HG03571 (cell line): Measurements from ENCODE around the gene GPC1.

ENCODE experiments used
- ATAC-seq: cut with Tn5 transposase; IDR thresholded peaks from one replicate; pipeline ENCODE4 v1.9.1; 2021; ENCODE audit not compliant: unreplicated experiment

The GPC1 gene

DNA sequence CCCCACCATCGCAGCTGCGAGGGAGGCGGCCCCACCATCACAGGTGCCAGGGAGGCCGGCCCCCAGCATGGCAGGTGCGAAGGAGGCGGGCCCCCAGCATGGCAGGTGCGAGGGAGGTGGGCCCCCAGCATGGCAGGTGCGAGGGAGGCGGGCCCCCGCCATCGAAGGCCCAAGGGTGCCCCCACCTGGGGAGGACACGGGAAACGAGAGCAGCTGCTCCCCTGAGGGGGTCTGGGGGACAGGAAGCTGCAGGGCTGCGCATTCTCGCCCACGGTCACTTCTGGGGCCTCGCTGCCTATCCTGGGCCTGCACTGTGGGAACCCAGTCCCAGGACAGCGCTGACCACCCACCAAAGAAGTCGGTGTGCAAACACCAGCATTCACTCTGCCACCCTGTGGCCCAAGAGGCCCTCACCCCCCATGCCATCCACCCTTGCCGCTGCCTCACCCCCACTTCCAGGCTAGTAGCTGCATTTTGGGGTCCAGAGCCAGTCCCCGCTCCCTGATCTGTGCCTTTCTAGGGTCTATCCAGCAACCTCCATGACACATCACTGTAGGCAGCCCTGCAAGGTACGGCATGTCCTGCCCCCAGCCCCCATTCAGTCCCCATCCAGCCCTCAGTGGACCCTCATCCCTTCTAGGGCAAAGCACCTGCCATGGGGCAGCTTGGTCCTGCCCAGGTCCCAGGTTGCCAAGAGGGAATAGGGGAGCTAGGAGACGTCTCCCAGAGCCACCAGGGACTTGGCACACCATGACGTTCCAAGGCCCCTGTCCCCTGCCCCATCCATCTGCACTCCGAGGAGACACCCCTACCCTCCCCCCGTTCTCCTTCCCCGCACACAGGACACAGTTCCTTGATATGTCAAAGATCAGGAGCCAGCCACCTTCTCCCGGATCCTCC is 24.0 kb upstream of the GPC1 start:
- ATAC-seq = no peak

DNA sequence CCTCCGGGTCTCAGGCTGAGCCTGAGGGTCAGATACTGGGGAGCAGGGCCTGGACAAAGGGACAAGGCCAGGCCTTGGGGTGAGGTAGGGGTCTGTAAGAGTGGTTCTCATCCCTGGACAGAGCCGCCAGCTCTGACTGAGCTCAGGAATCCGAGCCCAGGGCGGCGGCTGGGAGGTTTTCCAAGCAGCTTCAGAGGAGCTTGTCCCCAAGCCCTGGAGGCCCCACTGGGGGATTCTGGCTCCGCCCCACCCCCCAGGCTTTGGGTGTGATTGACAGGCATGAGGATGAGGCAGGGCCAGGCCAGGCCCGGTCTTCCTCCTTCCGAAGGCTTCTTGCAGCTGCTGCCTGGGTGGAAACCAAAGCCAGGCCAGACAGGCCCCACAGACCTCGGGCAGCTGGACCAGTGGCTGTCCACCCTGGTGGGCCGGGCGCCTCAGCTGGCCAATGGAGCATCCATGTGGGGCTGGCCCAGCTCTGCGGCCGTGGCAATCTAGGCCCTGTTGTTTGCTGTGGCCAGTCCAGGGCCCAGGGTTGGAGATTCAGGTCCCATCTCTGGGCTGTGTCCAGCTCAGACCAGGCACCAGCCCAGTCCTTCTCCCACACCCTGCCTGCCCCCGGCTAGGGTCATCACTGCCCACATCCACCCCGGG is 23.1 kb upstream of the GPC1 start:
- no peak for ATAC-seq

DNA sequence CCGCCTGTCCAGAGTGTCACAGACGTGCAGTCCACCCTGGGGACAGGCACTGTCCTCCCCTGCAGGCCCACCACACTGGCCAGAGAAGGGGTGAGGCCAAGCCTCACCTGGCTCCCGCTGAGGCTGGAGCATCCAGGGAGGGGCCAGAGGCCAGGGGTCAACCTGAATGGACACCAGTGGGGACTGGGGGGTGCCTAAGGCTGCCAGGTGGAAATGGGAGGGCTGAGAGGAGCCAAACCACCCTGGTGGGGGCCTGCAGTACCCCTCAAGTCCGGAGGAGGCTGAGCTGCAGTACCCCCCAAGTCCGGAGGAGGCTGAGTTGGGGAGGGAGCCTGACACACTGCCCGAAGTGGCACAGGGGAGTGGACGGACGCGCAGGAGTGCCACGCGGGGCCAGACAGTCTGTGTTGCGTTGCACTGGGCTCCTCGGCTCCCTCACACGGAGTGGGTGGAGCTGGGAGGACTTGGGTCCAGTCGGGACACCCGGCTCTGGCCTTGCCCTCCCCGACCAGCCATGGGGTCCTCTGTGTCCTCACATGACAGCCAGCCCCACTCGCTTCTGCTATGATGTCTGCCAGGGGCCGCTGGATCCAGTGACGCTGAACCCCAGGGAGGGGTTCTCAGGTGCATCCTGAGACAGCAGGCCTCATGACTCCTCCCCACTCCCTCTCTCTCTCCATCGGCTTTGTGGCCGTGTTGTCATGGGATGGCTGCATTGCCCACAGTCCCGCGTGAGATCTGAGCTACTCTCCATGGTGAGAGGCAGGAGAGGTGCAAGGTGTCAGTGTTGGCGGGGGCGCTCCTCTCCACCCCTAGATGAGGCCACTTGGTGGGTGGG is 22.3 kb upstream of the GPC1 start:
- no peak for ATAC-seq

DNA sequence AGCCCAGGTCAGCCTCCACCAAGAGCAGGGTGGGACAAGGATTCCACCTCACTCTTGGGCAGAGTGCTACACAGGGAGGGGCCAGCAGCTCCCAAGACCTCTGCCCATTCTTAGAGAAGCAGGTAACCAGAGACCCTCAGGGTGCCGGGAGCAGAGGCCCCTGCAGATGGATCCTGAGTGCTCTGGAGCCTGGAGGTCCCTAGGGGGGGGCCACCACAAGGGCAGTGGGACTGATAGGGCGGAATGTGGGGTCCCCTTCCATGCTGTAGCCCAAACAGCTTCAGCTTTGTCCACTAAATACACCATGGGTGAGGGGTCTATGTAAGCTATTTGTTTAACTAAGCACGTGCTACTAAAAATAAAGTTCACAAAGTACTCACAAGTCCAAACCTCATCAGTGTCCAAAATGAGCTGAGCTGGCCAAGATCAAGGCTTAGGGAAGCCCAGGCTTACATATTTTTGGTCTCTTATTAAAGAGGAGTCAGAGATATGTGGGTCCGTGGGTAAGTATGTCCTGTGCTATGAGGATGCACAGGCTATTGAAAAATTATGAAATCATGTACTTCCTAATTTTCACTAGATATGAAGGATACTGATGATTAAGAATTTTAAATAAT is 21.5 kb upstream of the GPC1 start:
- no peak for ATAC-seq

DNA sequence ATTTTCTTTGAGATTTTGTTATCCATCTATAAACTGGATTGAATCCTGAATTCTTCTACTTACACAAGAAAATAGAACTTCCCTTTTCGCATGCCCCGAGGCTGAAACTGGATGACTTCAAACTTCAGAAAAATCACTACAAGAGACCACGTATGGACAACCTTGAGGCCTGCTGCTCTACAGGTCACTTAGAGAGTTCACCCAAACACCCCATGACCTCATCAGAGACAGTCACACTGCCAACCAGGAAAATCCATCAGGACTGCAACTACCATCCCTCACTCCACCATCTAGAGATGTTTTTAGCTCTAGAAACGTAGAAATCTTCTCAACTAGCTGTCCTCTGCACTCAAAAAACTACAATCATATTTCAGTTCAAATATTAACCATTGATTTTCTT is 18.6 kb upstream of the GPC1 start:
- ATAC-seq = no peak

DNA sequence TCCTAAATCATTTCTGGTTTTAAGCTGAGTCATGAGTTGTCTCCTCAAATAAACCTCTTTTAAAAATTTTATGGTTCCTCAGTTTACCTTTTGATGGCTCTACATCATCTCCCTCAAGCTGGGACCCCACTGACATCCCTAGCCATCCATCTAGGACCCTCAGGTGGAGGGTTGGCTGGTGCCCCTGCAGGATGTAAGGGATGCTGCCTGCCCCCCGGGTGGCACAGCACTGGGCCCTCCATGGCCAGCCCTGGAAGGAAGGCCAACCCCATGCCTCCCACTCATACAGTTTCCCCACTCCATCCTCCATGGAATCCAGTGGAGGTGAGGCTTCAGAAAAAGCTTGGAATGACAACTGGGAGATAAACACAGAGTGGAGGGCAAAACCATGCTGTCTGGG is 17.2 kb upstream of the GPC1 start:
- no peak for ATAC-seq

DNA sequence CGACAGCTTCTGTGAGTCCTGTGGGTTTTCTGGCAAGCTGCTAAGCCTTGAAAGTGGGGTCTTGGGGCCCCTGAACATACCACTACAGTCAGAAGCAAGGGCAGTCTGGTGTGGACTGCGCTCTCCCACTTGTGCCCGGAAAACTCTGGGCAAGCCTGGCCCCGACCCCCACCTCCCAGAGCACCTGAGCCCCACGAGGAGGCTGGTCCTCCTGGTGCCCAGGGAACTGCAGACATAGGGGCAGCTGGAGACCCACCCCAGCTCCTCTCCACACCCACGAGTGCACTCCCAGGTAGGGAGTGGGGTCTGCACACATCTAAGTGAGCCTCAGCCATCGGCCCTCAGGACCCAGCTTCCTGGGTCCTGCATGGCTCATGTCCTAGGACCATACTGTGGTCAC is 16.2 kb upstream of the GPC1 start:
- ATAC-seq = no peak

DNA sequence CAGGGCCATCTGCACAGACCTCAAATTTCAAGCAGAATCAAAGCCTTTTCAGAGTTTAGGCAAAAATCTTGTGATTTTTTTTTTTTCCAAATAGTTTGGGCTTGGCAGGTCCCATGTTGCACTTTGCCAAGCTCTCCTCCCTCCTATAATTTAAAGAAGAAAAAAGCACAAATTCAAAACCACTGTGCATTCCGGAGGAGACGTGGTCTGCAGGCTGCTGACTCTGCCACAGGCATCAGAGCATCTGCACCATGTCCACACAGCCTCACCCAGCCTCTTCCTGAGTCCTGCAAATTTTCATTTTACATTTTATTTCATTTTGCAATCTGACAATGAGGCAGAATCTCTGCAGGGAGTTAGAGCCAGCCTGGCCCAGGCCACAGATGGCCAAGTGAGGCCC is 15.7 kb upstream of the GPC1 start:
- no peak for ATAC-seq

DNA sequence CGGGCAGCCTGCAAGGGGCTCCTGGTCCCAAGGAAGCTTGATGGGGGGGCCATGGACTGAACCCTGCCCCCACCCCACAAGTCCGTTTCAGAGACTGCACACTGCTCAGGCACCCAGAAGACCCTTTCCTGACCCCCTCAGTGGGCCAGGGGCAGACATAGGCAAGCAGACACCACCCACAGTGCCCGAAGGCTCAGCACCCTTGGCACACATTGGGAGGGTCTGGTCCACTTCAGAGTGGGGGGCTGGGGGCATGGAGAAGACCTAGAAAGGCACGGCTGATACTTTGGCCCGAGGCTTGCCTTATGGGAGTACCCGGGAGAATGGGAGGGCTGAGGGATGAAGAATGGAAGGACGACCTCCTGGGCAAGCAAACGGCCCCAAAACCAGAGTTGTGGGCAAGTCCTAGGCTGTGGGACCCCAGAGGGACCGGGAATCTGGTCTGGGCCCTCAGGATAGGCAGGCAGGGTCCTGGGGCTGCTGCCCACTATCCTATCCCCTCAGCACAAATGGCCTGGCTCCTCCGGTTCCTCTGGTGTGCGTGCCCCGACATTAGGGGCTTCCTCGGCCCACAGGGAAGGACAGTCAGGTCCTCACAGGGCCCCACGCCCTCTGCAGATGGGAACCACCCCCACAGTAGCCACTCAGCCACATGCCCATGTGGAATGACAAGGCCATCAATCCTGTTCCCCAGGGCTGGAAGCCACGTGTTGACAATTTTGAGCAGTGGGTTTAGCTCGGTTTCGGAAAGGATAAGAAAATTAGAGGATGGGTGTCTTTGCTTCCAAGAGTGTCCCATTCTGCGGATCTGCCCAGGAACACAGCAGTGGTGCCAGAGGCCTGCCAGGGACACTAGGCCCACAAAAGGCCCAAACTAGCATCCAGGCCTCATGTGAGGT is 15.0 kb upstream of the GPC1 start:
- ATAC-seq = no peak

DNA sequence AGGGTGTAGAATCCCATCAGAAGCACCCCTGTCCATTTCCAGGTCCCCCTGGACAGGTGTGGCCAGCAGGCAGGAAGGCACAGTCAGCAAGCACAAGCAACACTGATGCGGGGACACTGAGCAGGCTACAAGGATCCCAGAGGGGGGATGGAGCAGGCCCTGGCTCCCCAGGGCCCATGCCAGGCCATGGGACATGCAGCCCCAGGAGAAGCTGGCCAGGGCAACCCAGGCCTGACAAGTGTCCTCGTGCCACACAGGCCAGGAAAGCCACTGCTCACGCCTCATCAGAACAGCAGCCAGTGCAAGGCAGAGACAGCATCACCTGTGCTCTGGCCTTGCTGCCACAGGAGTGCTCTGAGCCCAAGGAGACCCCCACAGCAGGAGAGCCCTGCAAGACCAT is 14.1 kb upstream of the GPC1 start:
- no peak for ATAC-seq

DNA sequence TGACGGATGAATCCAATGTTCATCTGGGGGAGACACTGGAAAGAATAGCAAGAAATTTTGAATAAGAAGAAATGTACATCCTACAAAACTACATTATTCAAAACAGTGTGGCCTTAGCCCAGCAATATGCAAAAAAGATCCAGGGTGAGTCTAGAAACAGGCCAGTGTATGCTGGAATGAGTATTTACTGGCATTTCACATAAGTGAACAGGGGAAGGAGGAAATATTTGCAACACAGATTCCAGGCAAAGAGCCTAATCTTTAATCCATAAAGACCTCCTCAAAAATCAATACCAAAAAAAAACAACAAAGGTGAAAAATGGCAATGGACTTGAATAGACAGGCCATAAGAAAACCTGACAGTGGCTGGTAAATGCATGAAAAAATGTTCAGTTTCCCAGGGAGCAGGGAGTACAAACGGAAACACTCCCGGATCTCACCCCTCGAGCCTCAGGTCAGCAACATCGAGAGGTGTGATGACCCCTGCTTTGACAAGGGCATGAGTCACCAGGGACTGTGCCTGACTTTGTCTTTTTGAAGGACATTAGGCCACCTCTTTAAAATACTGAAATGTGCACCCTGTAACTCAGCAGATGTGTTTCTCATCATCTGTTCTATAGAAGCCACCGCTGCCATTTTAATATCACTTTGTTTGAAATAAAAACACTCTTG is 12.7 kb upstream of the GPC1 start:
- no peak for ATAC-seq

DNA sequence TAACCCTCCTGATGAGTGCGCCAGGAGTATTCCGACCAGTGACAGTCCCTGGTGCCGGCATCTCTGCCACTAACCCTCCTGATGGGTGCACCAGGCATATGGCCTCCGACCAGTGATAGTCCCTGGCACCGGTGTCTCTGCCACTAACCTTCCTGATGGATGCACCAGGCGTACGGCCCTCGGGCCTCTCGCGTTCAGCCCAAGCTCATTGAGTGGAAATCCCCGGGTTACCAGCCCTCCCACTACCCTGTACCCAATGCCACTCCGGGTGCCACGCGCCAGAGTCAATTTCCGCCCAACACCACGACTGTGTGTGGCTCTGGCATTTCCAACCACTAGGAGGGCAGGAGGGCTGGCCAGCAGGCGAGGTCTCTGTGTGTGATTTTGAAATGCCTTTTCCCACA is 11.7 kb upstream of the GPC1 start:
- ATAC-seq = no peak

DNA sequence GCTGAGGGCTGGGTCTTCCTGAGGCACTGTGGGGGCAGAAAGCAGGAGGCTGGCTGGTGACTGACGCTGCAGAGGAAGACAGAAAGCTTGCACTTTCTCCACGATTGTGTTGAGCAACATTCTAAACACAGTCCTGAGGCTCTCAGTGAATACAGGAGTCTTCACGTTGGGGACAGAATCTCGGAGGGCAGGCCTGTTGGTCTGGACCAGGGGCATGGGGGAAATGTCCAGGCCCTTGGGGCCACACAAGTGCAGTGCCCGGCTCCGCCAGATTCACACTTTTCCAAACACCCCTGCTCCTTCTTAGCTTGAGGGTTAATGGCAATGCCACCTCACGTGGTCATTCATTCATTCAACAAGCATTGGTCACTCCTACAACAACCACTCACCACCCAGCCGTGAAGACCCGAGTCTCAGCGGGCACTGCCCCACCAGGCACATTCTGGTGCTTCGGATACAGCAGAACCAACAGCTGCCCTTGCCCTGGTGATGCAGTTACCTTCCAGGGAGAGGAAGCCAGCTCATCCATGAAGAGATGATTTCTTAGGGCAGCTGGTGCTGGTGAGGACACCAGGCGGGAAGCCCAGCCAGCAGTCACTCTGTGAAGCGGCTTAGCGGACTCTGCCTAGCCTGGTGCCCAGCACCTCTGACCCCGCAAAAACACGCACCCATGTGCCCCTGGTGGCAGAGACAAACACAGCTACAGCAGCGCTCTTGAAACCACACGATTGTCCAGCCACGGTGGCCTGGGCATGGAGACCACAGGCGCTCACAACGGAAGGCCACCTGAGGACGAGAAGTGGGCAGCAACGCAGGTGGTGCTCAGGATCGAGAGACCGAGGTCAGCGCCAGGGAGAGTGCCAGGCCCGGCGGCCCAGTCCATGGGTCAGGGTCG is 10.9 kb upstream of the GPC1 start:
- no peak for ATAC-seq

DNA sequence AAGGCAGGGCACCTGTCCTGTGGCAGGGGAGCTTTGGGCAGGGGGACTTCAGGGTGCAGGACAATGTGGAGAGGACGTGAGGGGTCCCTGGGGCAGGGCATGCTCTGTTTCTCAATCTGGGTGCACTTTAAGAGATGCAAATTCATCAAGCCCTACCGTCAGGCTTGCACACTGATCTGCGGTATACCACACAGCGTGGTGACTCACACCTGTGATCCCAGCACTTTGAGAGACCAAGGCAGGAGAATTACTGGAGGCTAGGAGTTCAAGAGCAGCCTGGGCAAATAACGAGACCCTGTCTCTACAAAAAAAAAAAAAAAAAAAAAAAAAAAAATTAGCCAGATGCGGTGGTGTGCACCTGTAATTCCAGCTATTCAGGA is 10.2 kb upstream of the GPC1 start:
- ATAC-seq = no peak

DNA sequence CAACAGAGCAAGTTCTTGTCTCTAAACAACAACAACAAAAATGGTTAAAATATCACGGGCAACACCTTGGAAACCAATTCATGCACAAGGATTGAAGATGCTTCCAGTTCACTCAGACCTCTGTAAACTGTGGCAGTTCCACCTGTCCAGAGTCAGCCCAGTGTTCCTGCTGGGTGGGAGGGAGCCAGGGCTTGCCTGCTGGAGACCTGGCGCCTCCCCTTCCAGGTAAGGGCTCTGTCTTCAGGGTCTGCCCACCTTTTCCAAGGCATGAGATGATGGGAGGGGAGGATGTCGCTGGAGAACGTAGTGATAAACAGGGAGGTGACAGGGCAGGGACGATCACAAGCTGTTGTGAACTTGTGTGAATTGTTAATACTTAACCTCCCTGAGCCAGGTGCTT is 9.8 kb upstream of the GPC1 start:
- no peak for ATAC-seq

DNA sequence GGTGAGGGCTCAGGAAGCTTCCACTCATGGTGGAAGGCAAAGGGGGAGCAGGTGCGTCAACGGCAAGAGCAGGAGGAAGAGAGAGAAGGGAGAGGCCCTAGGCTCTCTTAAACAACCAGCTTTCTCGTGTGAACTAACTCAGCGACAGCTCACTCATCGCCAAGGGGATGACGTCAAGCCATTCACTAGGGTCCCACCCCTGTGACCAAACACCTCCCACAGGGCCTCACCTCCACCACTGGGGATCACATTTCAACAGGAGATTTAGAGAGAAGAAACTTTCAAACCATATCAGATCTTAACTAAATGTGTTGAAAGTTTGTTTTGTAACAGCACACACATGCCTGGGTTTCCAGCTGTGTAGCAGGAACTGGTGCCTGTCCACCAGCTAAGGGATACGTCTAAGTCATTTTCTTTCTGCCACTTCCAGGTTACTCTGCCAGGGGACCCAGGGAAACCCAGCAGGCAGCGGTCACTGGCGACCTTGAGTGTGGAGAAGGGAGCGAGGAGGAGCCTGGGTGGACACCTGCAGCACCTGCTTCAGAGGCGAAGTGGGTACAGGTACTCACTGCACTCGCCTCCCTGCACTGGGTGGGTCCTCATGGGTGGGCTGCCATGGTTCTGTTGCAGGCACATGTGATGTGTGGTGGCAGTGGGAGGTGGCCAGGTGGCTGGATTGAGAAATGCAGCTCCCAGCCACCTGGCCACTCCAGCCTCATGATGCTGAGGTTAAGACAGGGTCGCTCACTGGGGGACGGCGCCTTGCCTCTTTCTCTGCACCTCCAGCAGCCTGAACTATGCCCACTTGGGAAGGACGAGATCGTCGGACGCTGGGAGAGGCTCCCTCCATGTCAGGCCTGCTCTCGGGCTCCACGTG is 8.4 kb upstream of the GPC1 start:
- ATAC-seq = no peak

DNA sequence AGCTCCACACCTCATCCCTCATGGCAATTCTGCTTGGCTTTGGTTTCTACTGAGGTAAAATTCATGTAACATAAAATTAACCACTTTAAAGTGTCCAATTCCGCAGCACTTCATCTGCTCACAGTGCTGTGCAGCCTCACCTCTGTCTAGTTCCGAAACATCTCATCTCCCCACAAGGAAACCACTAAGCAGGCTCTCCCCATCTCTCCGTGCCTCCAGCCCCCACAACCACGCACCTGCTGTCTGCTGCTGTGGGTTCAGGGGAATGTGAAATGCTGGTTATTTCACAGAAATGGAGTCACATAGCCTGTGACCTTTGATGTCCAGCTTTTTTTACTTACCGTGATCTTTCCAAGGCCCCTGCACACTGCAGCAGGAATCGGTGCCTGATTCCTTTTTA is 7.7 kb upstream of the GPC1 start:
- ATAC-seq = no peak

DNA sequence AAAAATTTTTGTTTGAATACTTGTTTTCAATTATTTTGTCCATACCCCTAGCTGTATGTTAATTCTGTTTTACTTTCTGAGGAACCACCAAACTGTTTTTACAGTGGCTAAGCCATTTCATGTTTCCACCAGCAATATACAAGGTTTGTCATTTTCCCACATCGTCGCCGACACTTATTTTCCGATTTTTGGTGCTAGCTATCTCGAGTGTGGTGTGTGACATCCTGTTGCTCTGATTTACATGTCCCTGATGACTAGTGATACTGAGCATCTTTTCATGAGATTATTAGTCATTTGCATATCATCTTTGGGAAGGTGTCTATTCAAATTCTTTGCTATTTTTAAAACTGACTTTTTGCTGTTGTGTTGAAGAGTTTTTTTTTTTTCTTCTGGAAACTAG is 7.2 kb upstream of the GPC1 start:
- no peak for ATAC-seq
